B cell (primary cell): ENCODE results near the gene CAPZB. TPM values are rescaled to one million over a fixed set of nuclear protein-coding genes. Genes with fewer than 3 reads are reported as not detected.

Experiments used
- ATAC-seq: fragments of 200-7000 bp; cut with Tn5 transposase; one replicate; pipeline ENCODE4 v1.10.0; 2021; ENCODE audit warnings: low read depth, mild to moderate bottlenecking, moderate number of reproducible peaks, moderate library complexity
- CTCF ChIA-PET: fragments of 350-600 bp; sonication (Branson Sonifier 250); formaldehyde crosslinking; loops from one replicate; lab custom pipeline; 2021; ENCODE audit warnings: antibody characterized with exemption, inconsistent platforms; lab: Charles Lee
- POLR2A ChIA-PET: fragments of 350-600 bp; sonication (Branson Sonifier 250); formaldehyde crosslinking; loops from one replicate; lab custom pipeline; 2021; ENCODE audit warnings: antibody characterized with exemption; lab: Charles Lee
- DNase-seq: peaks from one replicate; pipeline ENCODE4 v3.0.0; 2013
- H2AFZ ChIP-seq: 2 replicates; pipeline ENCODE4 v1.6.1; 2012; ENCODE audit warnings: mild to moderate bottlenecking, low read depth, low read length; ENCODE audit not compliant: insufficient read depth, poor library complexity, severe bottlenecking
- H3K27ac ChIP-seq, 2 donors: 1 replicate in 1 of 2; 2 replicates in 1 of 2; pipeline ENCODE4 v1.5.1; 2012 to 2013; ENCODE audit warnings: low read length in 2 of 2, mild to moderate bottlenecking in 2 of 2, moderate library complexity in 1 of 2
- H3K27me3 ChIP-seq, 4 experiments: fragments of 200-600 bp in 1 of 4; sonication (generic) in 1 of 4; replicated peaks in 1 of 4; 1 replicate in 2 of 4; 2 replicates in 2 of 4; pipeline versions ENCODE4 v1.6.1 to v1.7.0; 2013 to 2016; ENCODE audit warnings: low read length in 3 of 4, mild to moderate bottlenecking in 2 of 4, mixed read lengths in 1 of 4, moderate library complexity in 1 of 4; ENCODE audit not compliant: insufficient read depth in 4 of 4, control insufficient read depth in 3 of 4; ENCODE audit errors: control extremely low read depth in 1 of 4
- H3K36me3 ChIP-seq, 2 experiments: replicated peaks in 1 of 2; 1 replicate in 1 of 2; 2 replicates in 1 of 2; pipeline versions ENCODE4 v1.6.1 to v1.7.1; 2013; ENCODE audit warnings: low read length in 1 of 2; ENCODE audit not compliant: insufficient read depth in 2 of 2, control insufficient read depth in 1 of 2; ENCODE audit errors: control extremely low read depth in 1 of 2, extremely low read depth in 1 of 2
- H3K4me1 ChIP-seq, 2 donors: fragments of 200-600 bp in 1 of 2; sonication (generic) in 1 of 2; 1 replicate in 1 of 2; 2 replicates in 1 of 2; pipeline versions ENCODE4 v1.5.1 to v1.6.1; 2013 to 2017; ENCODE audit warnings: low read length in 2 of 2; ENCODE audit not compliant: control insufficient read depth in 2 of 2, insufficient read depth in 2 of 2
- H3K4me2 ChIP-seq: replicated peaks from 2 replicates; pipeline ENCODE3; 2012; ENCODE audit warnings: mild to moderate bottlenecking, low read depth, low read length; ENCODE audit not compliant: poor library complexity, severe bottlenecking
- H3K4me3 ChIP-seq, 5 experiments: fragments of 200-600 bp in 1 of 5; sonication (generic) in 1 of 5; 1 replicate in 3 of 5; 2 replicates in 2 of 5; pipeline versions ENCODE4 v1.5.1 to v1.7.0; 2011 to 2016; ENCODE audit warnings: low read length in 4 of 5, mild to moderate bottlenecking in 4 of 5, low read depth in 2 of 5, control low read depth in 1 of 5, moderate library complexity in 1 of 5; ENCODE audit not compliant: insufficient read depth in 1 of 5; ENCODE audit errors: control extremely low read depth in 1 of 5, extremely low read depth in 1 of 5
- H3K79me2 ChIP-seq: fragments of 200-600 bp; sonication (generic); one replicate; pipeline ENCODE4 v1.6.0; 2016; ENCODE audit warnings: low read length; ENCODE audit not compliant: control insufficient read depth, insufficient read depth
- H3K9ac ChIP-seq: fragments of 200-600 bp; sonication (generic); 2 replicates; pipeline ENCODE4 v1.6.1; 2017; ENCODE audit warnings: mild to moderate bottlenecking, low read length, moderate library complexity
- H3K9me3 ChIP-seq, 3 donors: one replicate each; pipeline versions ENCODE4 v1.6.1 to v1.7.1; 2013; ENCODE audit warnings: low read length in 2 of 3; ENCODE audit not compliant: control insufficient read depth in 2 of 3, insufficient read depth in 1 of 3; ENCODE audit errors: control extremely low read depth in 1 of 3
- H4K20me1 ChIP-seq: 2 replicates; pipeline ENCODE4 v1.6.0; 2012; ENCODE audit warnings: mild to moderate bottlenecking, low read length; ENCODE audit not compliant: insufficient read depth, control insufficient read depth, poor library complexity, severe bottlenecking
- H3K27ac Mint-ChIP-seq: one replicate; pipeline ENCODE4 v1.8.0; 2021; ENCODE audit warnings: mixed read lengths
- H3K27me3 Mint-ChIP-seq: one replicate; pipeline ENCODE4 v1.8.0; 2021; ENCODE audit warnings: mixed read lengths
- H3K4me1 Mint-ChIP-seq: one replicate; pipeline ENCODE4 v1.8.0; 2021; ENCODE audit warnings: mixed read lengths
- H3K4me3 Mint-ChIP-seq: one replicate; pipeline ENCODE4 v1.8.0; 2021; ENCODE audit warnings: mixed read lengths
- H3K9me3 Mint-ChIP-seq: one replicate; pipeline ENCODE4 v1.8.0; 2022; ENCODE audit warnings: mixed read lengths; ENCODE audit not compliant: insufficient read depth
- CTCF ChIP-seq: fragments of 200-600 bp; IDR thresholded peaks from one replicate; pipeline ENCODE4 v1.8.0; 2022; ENCODE audit warnings: antibody characterized with exemption, mild to moderate bottlenecking
- EZH2 ChIP-seq: IDR thresholded peaks from 2 replicates; pipeline ENCODE4 v1.6.1; 2012; ENCODE audit warnings: borderline replicate concordance, low read depth, mild to moderate bottlenecking, moderate library complexity, low read length; ENCODE audit not compliant: insufficient read depth, poor library complexity, severe bottlenecking
- WGBS: methylation state at CpG from one replicate; pipeline ENCODE4 v1.1.5; 2013; ENCODE audit warnings: missing lambda C conversion rate; ENCODE audit not compliant: insufficient coverage; 5-methylcytosine and 5-hydroxymethylcytosine counted together
- intact Hi-C: fragments of 100-400 bp; cut with micrococcal nuclease; formaldehyde crosslinking; loops from one replicate; pipeline ENCODE4 v1.10.0; 2022
- polyA plus RNA-seq: library from polyadenylated mRNA; depleted of rRNA; stranded (reverse); fragments of >200 nt; gene quantifications from 2 replicates; pipeline ENCODE4 v1.2.3, GENCODE V29; 2012
- total RNA-seq, 2 donors: library from RNA; stranded (reverse); fragments of 120-200 nt in 1 of 2; gene quantifications; 1 replicate in 1 of 2; 2 replicates in 1 of 2; pipeline versions ENCODE4 v1.2.3 to v1.2.4, GENCODE V29; 2013 to 2022

Gene CAPZB
- total and polyA plus RNA-seq, 2 donors (not counting 1 experiment from before 2014, with no cell fraction given): 126 to 193 TPM

- Histone ChIP-seq H3K9me3 (no peaks in the 10 kb centered on the region), H3K9ac (no peak overlapping the region), H4K20me1 (peaks cover 87% of the 10 kb centered on the region), H3K4me3 (no peak overlapping the region), H3K4me2 (no peak overlapping the region), H3K4me1 (peaks cover 51 to 79% of the 10 kb centered on the region in 2 donors), H3K79me2 (peaks cover 100% of the 10 kb centered on the region), H2AFZ (no peak overlapping the region), H3K36me3 (peaks cover 0 to 21% of the 10 kb centered on the region in 2 experiments), H3K27me3 (no peaks in the 10 kb centered on the region), H3K27ac (peak overlapping the region in 1 of 2 donors; percentile 64)
- ChIA-PET CTCF (no interaction called here), POLR2A (no interaction called here)
- Mint-ChIP-seq H3K9me3 (no peaks in the 10 kb centered on the region), H3K27me3 (no peaks in the 10 kb centered on the region), H3K4me1 (peaks cover 81% of the 10 kb centered on the region), H3K4me3 (peak overlapping the region; percentile 9), H3K27ac (peak overlapping the region; percentile 39)
- WGBS: 93% methylated on average over 7 of the region's 13 CpGs
- no peak for DNase-seq
- ATAC-seq: no peak
- intact Hi-C loops: loop anchor here (2.0 to 5.0 kb wide), 2 partner anchors 13 to 38 kb away; partner anchors contain the start of gene CAPZB
- TF ChIP-seq CTCF (no peak), EZH2 (no peak)
These were observed 35.7 kb downstream of the CAPZB start for GRCh38 chr1:19449454-19450228.
